Gastroesophageal sphincter (tissue), 3 donors: ENCODE data around the gene MAB21L4.

ENCODE experiments used
- EP300 ChIP-seq: sonication (generic); formaldehyde crosslinking; IDR thresholded peaks from one replicate; pipeline ENCODE4 v1.6.1; 2017; ENCODE audit warnings: antibody characterized with exemption, mild to moderate bottlenecking
- POLR2A ChIP-seq, 2 donors: fragments of 450-650 bp; IDR thresholded peaks; one replicate each; pipeline ENCODE4 v1.6.1; 2017; ENCODE audit warnings: antibody characterized with exemption in 2 of 2, mild to moderate bottlenecking in 2 of 2, moderate library complexity in 1 of 2
- POLR2AphosphoS5 ChIP-seq: sonication (generic); formaldehyde crosslinking; IDR thresholded peaks from one replicate; pipeline ENCODE4 v1.6.1; 2017; ENCODE audit warnings: antibody characterized with exemption
- TF ChIP-seq, protein P1 (sequence below), 4 experiments: fragments of 200-600 bp in 2 of 4; fragments of 450-650 bp in 2 of 4; sonication (generic) in 1 of 4; IDR thresholded peaks; one replicate each; pipeline ENCODE4 v1.5.1; 2017 to 2019; ENCODE audit warnings: antibody characterized with exemption in 4 of 4, mild to moderate bottlenecking in 2 of 4, moderate library complexity in 2 of 4

DNA sequence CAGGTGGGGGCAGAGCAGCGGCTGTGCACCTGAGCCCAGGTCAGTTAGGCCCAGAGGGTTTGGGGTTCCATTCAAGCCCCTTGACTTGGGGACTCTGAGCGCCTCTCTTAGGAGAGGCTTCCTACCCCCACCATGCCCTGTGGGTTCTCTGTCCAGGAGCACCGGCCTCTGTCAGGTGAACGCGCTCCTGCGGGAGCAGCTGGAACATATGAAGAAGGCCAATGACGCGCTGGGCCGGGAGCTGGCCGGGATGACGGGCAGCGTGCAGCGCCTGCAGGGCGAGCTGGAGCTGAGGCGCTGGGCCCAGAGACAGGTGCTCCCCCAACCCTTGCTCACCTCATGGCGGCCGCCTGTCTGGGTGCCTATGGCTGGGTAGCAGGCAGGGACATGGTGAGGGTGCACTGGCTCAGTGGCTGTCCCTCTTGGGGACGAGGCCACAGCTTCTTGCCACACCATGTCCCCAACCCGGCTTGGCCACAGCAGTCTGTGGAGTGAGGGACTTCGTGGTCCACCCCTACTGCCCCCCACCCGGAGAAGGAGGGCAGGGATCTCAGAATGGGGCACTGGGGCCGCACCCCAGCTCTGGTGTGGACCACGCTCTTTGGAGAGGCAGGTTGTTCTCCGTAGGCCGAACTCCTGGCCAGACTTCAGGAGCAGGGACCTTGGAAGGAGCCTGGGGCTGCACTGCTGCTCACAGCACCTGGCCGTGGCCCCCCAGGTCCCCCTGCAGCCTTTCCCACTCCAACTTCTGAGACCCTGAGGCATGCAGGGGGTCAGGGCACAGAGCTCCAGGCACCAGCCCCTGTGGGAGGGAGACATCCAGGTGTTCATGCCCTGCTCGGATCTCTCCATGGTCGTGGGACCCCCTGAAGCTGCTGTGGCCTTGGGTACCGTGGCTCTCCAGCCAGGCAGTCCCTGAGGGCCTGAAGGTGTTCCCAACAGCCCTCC, 29.9 kb upstream of the MAB21L4 start:
- TF ChIP-seq, protein P1, sequence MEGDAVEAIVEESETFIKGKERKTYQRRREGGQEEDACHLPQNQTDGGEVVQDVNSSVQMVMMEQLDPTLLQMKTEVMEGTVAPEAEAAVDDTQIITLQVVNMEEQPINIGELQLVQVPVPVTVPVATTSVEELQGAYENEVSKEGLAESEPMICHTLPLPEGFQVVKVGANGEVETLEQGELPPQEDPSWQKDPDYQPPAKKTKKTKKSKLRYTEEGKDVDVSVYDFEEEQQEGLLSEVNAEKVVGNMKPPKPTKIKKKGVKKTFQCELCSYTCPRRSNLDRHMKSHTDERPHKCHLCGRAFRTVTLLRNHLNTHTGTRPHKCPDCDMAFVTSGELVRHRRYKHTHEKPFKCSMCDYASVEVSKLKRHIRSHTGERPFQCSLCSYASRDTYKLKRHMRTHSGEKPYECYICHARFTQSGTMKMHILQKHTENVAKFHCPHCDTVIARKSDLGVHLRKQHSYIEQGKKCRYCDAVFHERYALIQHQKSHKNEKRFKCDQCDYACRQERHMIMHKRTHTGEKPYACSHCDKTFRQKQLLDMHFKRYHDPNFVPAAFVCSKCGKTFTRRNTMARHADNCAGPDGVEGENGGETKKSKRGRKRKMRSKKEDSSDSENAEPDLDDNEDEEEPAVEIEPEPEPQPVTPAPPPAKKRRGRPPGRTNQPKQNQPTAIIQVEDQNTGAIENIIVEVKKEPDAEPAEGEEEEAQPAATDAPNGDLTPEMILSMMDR (IDR thresholded peaks at IDR 0.05), result no peak
- TF ChIP-seq POLR2AphosphoS5 (no peak), POLR2A (IDR thresholded peaks at IDR 0.05) (no peak), EP300 (no peak)
